HepG2 (cell line): Measurements from ENCODE around the gene ATAD3A. TPM values are rescaled to one million over a fixed set of nuclear protein-coding genes. Genes with fewer than 3 reads are reported as not detected.

Experiments used
- ATAC-seq: fragments of 200-7000 bp; cut with Tn5 transposase; 3 replicates; pipeline ENCODE4 v1.9.1; 2020; ENCODE audit warnings: mild to moderate bottlenecking, moderate library complexity
- BruUV-seq: library from RNA; stranded (reverse); fragments of 400-500 nt; replicated peaks from 2 replicates; lab custom pipeline; 2021; lab: Mats Ljungman, UMichigan
- CTCF ChIA-PET: fragments of 300-600 bp; formaldehyde crosslinking; extraction: SDS; loops from one replicate; lab custom pipeline; 2021; ENCODE audit warnings: low total read pairs, inconsistent platforms, low intra/inter-chr PET ratio; lab: Yijun Ruan, JAX
- POLR2A ChIA-PET: fragments of 350-600 bp; sonication (Branson Sonifier 250); formaldehyde crosslinking; loops from one replicate; lab custom pipeline; 2020; ENCODE audit warnings: antibody characterized with exemption, inconsistent platforms; lab: Yijun Ruan, JAX
- DNase-seq: peaks from one replicate; pipeline ENCODE4 v3.0.0-alpha.2; 2015; ENCODE audit warnings: low spot score
- FAIRE-seq: peaks from 3 replicates; lab custom pipeline; 2011; peaks lifted over from hg19 to GRCh38; lab: Jason Lieb, UNC
- H2AFZ ChIP-seq: one replicate; pipeline ENCODE4 v1.6.1; 2011; ENCODE audit warnings: low read length, inconsistent platforms
- H3K27ac ChIP-seq: fragments of 300-600 bp; 3 replicates; pipeline ENCODE4 v1.8.0; 2011; ENCODE audit warnings: mixed run types, mild to moderate bottlenecking, mixed read lengths, low read length, inconsistent platforms; ENCODE audit not compliant: insufficient read depth; ENCODE audit errors: extremely low read length
- H3K27me3 ChIP-seq, 2 experiments: fragments of 200-600 bp in 1 of 2; 2 replicates in 1 of 2; 3 replicates in 1 of 2; pipeline versions ENCODE4 v1.6.0 to v1.8.0; 2011; ENCODE audit warnings: low read length in 2 of 2, mild to moderate bottlenecking in 2 of 2, moderate library complexity in 2 of 2, inconsistent platforms in 1 of 2; ENCODE audit not compliant: insufficient read depth in 2 of 2, control insufficient read depth in 1 of 2
- H3K36me3 ChIP-seq, 2 experiments: fragments of 200-600 bp in 1 of 2; replicated peaks in 1 of 2; 2 replicates in 1 of 2; 3 replicates in 1 of 2; pipeline versions ENCODE4 v1.5.1 to v1.8.0; 2011; ENCODE audit warnings: low read length in 2 of 2, inconsistent platforms in 1 of 2; ENCODE audit not compliant: insufficient read depth in 2 of 2, control insufficient read depth in 1 of 2
- H3K4me1 ChIP-seq: 2 replicates; pipeline ENCODE4 v1.5.1; 2012; ENCODE audit warnings: low read length, inconsistent platforms; ENCODE audit not compliant: insufficient read depth
- H3K4me2 ChIP-seq: 2 replicates; pipeline ENCODE4 v1.6.0; 2011; ENCODE audit warnings: low read depth, low read length, inconsistent platforms
- H3K4me3 ChIP-seq, 3 experiments: fragments of 200-600 bp in 1 of 3; sonication (generic), shearing (Covaris generic) in 1 of 3; replicated peaks in 1 of 3; 2 replicates each; pipeline ENCODE4 v1.5.1; 2011 to 2016; ENCODE audit warnings: low read length in 3 of 3, inconsistent platforms in 2 of 3, low read depth in 2 of 3, mild to moderate bottlenecking in 2 of 3, control low read depth in 1 of 3, mixed read lengths in 1 of 3; ENCODE audit not compliant: insufficient read depth in 1 of 3
- H3K79me2 ChIP-seq: one replicate; pipeline ENCODE4 v1.6.1; 2011; ENCODE audit warnings: low read length, inconsistent platforms; ENCODE audit not compliant: insufficient read depth
- H3K9ac ChIP-seq: 2 replicates; pipeline ENCODE4 v1.6.0; 2011; ENCODE audit warnings: mild to moderate bottlenecking, low read depth, low read length, inconsistent platforms; ENCODE audit not compliant: insufficient read depth
- H3K9me3 ChIP-seq: 2 replicates; pipeline ENCODE4 v1.5.1; 2012; ENCODE audit warnings: mild to moderate bottlenecking, low read length
- H4K20me1 ChIP-seq: 2 replicates; pipeline ENCODE4 v1.6.0; 2011; ENCODE audit warnings: inconsistent platforms, mild to moderate bottlenecking, low read length, moderate library complexity; ENCODE audit not compliant: insufficient read depth
- CHCHD3 ChIP-seq: sonication (generic); formaldehyde crosslinking; IDR thresholded peaks from 2 replicates; pipeline ENCODE4 v1.8.0; 2022; ENCODE audit warnings: mild to moderate bottlenecking, missing genetic modification reagents, moderate library complexity
- HOXA7 ChIP-seq: sonication (generic); formaldehyde crosslinking; IDR thresholded peaks from 2 replicates; pipeline ENCODE4 v1.8.1; 2022; ENCODE audit warnings: mild to moderate bottlenecking, missing genetic modification reagents, moderate library complexity
- KIAA2018 ChIP-seq: sonication (generic); formaldehyde crosslinking; IDR thresholded peaks from 2 replicates; pipeline ENCODE4 v1.5.0; 2020; ENCODE audit warnings: mild to moderate bottlenecking, missing genetic modification reagents, borderline replicate concordance
- LRRFIP1 ChIP-seq: sonication (generic); formaldehyde crosslinking; conservative IDR thresholded peaks from 2 replicates; pipeline ENCODE4 v1.4.0; 2020; ENCODE audit warnings: missing genetic modification reagents
- PRDM4 ChIP-seq: sonication (generic); formaldehyde crosslinking; IDR thresholded peaks from 2 replicates; pipeline ENCODE4 v1.9.0; 2021; ENCODE audit warnings: missing genetic modification reagents, borderline replicate concordance
- RORA ChIP-seq: sonication (generic); formaldehyde crosslinking; IDR thresholded peaks from 2 replicates; pipeline ENCODE4 v1.5.0; 2020; ENCODE audit warnings: mild to moderate bottlenecking, missing genetic modification reagents, moderate library complexity
- ZFP90 ChIP-seq: sonication (generic); formaldehyde crosslinking; IDR thresholded peaks from 2 replicates; pipeline ENCODE4 v1.8.0; 2022; ENCODE audit warnings: missing genetic modification reagents, mild to moderate bottlenecking, inconsistent platforms, borderline replicate concordance
- ZNF282 ChIP-seq: fragments of 450-650 bp; IDR thresholded peaks from 2 replicates; pipeline ENCODE4 v1.6.1; 2018; ENCODE audit not compliant: partially characterized antibody
- ZNF792 ChIP-seq: IDR thresholded peaks from 2 replicates; pipeline ENCODE4 v1.6.1; 2016
- WGBS: methylation state at CpG from one replicate; pipeline ENCODE4 v1.1.6; 2017; ENCODE audit warnings: low lambda C conversion rate; 5-methylcytosine and 5-hydroxymethylcytosine counted together
- in situ Hi-C: cut with HindIII; loops from 2 replicates; pipeline ENCODE4 v1.10.0; 2017; ENCODE audit warnings: low pct_unique_long_range_greater_than_20kb; ENCODE audit not compliant: extremely low pct_ligation_motif_present
- intact Hi-C: fragments of 100-400 bp; cut with micrococcal nuclease; formaldehyde crosslinking; loops from one replicate; pipeline ENCODE4 v1.10.0; 2022; ENCODE audit not compliant: unreplicated experiment
- polyA plus RNA-seq, 8 experiments: library from polyadenylated mRNA; depleted of rRNA in 3 of 8; stranded (reverse) in 7 of 8; unstranded in 1 of 8; fragments of >200 nt; fragmentation: Illumina TruSeq in 4 of 8; extraction: Trizol in 4 of 8; gene quantifications; 2 replicates each; pipeline versions ENCODE4 v1.2.1 to v1.2.3, GENCODE V29; 2011 to 2016; ENCODE audit warnings: low read depth in 4 of 8, missing spikeins in 1 of 8, mixed read lengths in 1 of 8; ENCODE audit not compliant: insufficient read depth in 1 of 8
- total RNA-seq, 5 experiments: library from RNA; depleted of rRNA; stranded (reverse); fragments of >200 nt; fragmentation: Illumina TruSeq; extraction: Trizol; gene quantifications; 2 replicates each; pipeline ENCODE4 v1.2.3, GENCODE V29; 2016; ENCODE audit warnings: low read depth in 1 of 5

ATAD3A gene
- total and polyA plus RNA-seq, 2 of the 13 experiments (the other 11 are each of a cell fraction or from before 2014, with no cell fraction given) = 10.6 to 49.0 TPM

- TF ChIP-seq RORA (CRISPR knock-in tag) = no peak
- no peak for TF ChIP-seq HOXA7 (CRISPR knock-in tag)
- TF ChIP-seq ZNF282 = no peak
- TF ChIP-seq PRDM4 (CRISPR knock-in tag) = no peak
- no peak for TF ChIP-seq ZNF792 (CRISPR knock-in tag)
- no peak for TF ChIP-seq ZFP90 (CRISPR knock-in tag)
These were observed 25.8 kb downstream of the ATAD3A start (continued) for GRCh38 chr1:1537626-1538250.

- H3K36me3 ChIP-seq = peaks cover 5 to 11% of the 10 kb centered on the region in 2 experiments; a peak in 3 of 5 replicates
- H3K4me3 ChIP-seq = no peak overlapping the region
- 92% methylated on average over 16 of the region's 23 CpGs for WGBS
- peak; percentile 5; the same call in 2 of the 3 replicates for ATAC-seq
- DNase-seq = no peak
- no TSS peak for BruUV-seq
- no peaks in the 10 kb centered on the region for H3K4me1 ChIP-seq
- POLR2A ChIA-PET = no interaction called here
- no peak overlapping the region for H2AFZ ChIP-seq
- H3K27me3 ChIP-seq = no peaks in the 10 kb centered on the region
- no peak for FAIRE-seq
- H3K4me2 ChIP-seq = no peak overlapping the region
- no peak overlapping the region for H3K27ac ChIP-seq
- H3K9ac ChIP-seq = no peak overlapping the region
- no peaks in the 10 kb centered on the region for H4K20me1 ChIP-seq
- CTCF ChIA-PET = no interaction called here
- in situ Hi-C loops = no loop called here
- intact Hi-C loops = no loop called here
- no peaks in the 10 kb centered on the region for H3K79me2 ChIP-seq
- no peaks in the 10 kb centered on the region for H3K9me3 ChIP-seq
- TF ChIP-seq CHCHD3 (CRISPR knock-in tag) (no peak), KIAA2018 (CRISPR knock-in tag) (no peak), LRRFIP1 (CRISPR knock-in tag) (no peak)
These were observed 26.4 kb downstream of the ATAD3A start for GRCh38 chr1:1538334-1538733.
